GM18508 (cell line): ENCODE data around the gene BTBD9.
A peak's percentile ranks its signal among the peaks of the same experiment; 100 is the strongest.

Source experiments
- ATAC-seq: cut with Tn5 transposase; IDR thresholded peaks from one replicate; pipeline ENCODE4 v1.9.1; 2021; ENCODE audit warnings: moderate number of reproducible peaks; ENCODE audit not compliant: insufficient read depth, unreplicated experiment

BTBD9 gene

GRCh38 chr6:38271081-38271480 is 368.6 kb downstream of the BTBD9 start:
- ATAC-seq, result no peak

GRCh38 chr6:38270367-38270766 is 369.4 kb downstream of the BTBD9 start:
- no peak for ATAC-seq

DNA sequence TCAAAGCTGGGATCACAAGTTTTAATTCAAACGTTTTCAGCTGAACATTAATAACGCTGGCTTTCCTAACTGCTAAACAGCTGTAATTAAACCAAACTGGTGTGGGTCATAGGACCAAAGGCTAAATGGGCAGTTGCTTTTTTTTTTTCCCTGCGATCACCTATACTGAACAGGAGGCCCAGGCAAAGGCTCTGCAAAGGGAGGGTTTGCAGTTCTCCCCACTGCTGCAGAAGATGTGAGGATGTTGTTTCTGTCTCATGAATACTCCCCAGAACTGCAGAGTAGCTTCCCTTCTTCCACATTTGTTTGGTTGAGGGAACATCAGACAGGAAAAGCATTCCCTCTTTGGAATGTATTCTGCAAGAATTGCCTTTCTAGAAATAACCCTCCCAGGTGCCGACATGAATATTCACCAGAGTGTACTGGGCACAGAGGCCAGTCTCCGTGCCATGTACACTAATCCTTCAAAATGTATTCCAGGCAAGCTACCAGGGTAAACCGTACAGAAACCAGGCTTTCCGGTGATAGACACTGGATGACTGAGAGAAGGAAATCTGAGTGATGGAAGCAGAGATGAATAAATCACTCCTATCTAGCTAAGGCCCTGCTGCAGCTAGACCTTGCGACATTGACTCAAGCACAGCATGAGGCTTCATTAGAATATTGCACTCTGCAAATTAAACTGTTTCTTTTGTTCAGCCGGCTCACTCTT is 370.1 kb downstream of the BTBD9 start:
- no peak for ATAC-seq

DNA sequence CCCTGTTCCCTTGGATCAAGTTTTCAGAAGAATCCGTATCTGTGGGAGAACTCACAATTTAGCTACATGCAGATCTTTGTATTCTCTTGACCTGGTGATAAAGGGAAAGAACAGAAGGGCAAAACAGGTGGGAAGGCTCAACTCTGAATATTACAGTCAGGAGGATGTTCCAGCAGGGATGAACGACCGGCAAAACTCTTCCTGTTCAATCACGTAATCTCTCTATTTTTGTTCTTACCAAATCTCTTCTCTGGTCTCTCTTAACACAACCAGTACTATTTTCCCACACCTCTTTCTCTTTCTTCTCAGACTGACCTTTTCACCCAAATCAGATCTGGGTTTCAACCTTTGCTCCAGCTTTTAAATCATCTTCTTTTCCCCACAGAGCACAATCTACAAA is 371.4 kb downstream of the BTBD9 start:
- ATAC-seq, result no peak

GRCh38 chr6:38266921-38267354 is 372.8 kb downstream of the BTBD9 start:
- no peak for ATAC-seq

GRCh38 chr6:38264605-38265004 is 375.1 kb downstream of the BTBD9 start:
- no peak for ATAC-seq

- no peak for ATAC-seq
Observed at GRCh38 chr6:38262609-38263008, 377.1 kb downstream of the BTBD9 start.

DNA sequence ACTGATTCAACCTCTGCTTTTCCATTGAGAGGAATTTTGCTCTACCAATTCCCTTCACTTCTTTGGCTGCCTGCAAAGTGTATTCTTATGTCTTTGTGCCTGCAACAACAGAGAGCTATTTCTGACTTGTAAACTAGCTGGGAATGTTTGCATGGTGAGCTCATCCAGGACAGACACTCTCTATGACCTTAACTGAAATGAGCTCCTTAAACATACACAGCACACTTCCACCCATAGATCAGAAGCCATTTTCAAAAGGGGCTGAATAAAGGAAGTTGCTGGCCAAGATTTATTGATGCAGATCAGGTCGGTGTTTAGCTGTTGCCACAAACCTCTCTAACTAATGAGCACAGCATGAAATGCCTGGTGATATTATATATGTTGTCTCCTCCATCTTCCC is 377.7 kb downstream of the BTBD9 start:
- ATAC-seq, result no peak

- no peak for ATAC-seq
Observed at GRCh38 chr6:38261626-38262025, 378.1 kb downstream of the BTBD9 start.

GRCh38 chr6:38259736-38260135 is 380.0 kb downstream of the BTBD9 start:
- ATAC-seq, result no peak

DNA sequence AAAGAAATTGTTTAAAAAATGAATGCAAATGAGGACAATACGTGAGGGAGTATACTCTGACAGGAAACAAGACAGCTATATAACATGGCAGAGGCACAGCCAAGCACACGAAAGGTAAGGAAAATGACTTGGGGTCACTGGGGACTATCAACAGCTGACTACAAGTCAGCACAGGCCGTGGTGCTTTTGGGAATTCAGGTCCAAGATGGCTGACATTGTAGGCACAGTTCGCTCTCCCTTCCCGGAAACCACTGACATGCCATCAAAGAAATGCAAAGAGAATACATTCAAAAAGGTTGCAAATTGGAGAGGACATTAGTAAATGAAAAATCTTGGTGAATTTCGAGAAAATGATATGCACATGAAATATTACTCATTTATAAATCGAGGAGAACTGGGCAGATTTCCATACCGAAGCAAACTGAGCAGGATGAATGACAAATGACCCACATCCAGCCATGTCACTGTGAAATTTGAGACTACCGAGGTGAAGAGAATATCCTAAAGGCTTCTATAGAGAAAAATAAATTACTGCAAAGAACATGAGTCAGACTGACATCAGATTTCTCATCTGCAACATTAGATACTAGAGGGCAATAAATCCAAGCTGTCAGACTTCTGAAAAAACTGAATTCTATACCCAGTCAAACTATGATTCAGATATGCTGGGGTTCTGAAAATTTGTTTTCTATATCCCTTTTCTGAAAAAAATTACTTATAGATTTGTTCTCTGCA is 391.1 kb downstream of the BTBD9 start:
- no peak for ATAC-seq

DNA sequence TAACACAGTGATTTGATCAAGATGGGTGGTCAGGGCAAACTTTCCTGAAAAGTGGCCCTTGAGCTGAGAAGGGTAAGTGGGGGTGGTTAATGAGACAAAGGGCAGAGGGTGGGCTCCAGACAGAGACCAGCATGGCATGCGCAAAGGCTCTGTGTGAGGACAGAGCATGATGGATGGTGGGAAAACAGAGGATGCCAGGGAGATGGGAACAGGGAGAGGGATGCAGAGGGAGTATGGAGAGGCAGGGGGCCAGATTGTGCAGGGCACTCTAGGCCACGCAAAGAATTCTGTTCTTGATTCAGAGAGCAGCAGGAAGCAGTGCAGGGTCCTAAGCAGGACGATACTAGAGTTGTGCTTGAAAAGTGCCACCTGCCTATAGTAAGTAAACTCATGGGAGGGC is 394.4 kb downstream of the BTBD9 start:
- ATAC-seq, result no peak

DNA sequence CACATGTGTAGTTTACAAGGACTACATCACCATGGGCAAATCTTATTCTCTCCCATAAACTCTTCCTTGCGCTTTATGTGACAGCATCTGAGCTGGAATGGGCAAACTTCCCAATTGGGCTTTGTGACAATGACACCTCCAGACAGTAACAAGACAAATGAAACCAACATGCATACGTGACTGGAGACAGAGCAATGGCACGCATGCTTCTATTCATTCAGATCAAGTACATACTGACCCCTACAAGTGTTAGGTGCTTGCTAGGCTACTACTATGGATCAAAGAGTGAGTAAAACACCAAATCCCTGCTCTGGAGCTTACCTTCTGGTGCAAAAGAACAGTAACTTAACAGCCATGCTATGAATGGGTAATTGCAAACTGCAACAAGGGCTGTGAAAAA is 394.9 kb downstream of the BTBD9 start:
- ATAC-seq, result no peak

DNA sequence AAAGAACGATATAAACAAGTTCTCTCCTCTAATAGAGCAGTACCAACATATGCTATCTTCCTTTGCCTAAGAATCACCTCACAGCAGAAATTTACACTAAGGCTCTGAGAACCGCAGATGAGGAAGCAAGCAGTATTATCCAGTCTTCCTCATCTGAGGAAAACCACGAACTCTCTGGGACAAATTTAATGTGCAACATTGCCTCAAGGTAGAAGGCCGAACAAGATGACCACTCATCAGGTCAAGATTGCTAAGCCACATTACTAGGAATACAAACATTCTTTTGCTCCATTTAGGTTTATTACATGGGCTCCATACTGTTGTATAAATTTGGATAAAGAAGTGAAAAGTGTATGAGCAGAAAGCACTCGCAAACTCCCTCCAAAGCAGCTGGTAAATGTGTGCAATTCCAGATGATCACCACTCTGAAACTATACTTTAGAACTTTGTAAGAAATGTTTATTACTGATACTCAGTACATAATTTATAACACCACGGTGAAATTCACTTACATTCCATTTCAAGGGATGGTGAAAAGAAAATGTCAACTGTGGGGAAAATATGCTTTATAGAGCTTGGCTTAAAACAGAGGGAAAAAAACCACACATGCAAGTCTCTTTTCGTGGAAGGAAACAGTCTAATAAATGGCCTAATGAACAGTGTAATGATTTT is 398.4 kb downstream of the BTBD9 start:
- no peak for ATAC-seq

GRCh38 chr6:38239719-38240451 is 399.8 kb downstream of the BTBD9 start:
- no peak for ATAC-seq

DNA sequence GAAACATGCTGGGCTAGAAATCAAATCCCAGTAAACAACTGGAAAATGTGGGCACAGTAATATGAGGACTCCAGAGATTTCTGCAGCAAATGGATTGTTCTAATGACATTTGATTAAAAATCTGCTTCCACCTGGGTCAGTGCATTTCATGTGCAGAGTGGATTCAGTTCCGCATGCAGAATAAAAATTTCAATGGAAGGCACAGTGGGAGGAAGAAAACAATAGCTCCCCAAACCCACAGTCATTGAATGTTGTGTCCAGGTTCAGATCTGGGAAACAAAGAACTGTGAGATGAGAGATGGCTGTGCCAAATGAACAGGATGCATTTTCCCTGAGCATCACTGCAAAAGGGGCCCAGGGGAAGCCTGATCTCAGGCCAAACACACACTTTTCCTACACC is 403.1 kb downstream of the BTBD9 start:
- ATAC-seq, result no peak

DNA sequence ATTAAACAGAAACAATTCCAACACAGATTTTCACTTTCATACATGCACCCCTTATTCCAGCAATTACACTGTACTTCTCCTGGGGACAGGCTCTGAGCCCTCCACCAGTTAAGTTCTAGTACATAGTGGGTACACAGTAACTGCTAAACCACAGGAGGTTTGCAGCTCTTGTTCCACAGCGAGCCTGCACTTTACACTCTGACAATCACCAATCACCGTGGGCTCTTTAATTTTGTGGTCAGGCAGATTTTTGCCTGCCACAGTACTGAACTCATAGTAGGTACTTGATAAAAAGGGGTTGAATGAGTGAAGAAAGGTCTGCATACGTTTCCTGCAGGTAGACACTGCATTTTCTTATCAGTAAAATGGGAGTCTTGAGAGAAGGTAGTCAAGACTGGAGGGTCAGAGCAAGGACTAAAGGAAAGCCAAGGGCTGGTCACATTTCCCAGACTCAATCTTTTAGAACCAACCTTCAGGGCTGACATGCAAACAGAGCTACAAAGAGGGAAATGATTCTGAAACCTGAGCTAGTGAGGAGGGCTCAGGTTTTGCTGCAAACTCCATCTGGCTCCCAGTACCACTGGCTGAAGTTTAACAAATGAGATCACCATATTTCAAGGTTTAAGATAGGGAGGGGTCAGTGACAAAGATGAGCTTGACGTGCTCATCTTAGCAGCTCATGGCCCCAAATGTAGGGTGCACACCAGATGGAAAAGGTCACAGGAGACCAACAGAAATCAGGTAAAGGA is 404.6 kb downstream of the BTBD9 start:
- peak; percentile 45 for ATAC-seq

DNA sequence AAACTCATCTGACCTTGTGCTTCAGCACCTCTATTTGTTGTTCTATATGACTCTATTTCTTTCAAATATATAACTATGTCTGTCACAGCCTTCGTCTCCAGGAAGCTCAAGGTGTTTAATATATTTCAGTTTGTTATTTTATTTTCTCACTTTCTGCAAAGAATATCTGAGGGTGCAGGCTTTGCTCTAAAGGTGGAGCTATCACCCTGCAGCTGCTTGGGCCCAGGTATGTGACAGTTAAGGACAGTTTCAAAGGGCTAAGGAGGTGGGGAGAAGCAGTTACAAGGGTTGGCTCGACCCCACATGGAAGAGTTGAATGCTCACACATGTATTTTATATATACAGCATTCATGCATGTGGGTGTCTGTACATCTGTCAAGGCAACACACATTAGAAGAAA is 405.6 kb downstream of the BTBD9 start:
- no peak for ATAC-seq

DNA sequence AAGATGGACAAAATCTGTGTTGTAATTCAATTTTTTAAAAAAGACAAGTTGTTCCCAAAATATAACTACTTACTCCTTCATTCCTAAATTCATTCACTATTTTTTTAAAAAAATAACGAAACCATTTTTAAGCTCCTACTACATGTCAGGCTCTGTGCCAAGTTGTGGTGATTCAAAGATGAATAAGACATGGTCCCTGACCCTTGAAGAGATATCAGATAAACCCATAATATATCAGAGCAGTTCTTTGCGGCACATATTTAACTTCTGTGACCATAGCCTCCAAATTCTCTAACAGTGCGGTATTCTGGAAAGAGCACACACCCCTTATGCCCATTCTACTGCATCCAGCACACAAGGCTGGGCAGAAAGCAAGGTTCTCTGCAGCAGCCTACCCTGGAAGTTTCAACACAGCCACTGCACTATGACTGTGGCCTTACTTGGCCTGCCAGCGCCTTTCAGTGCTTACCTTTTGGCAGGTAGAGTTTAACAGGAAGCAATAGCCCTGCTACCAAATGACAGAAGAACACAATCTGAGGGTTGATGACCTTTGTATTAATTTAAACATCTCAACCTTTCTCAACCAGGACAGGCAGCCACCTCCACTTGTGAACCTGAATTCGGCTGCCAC is 406.5 kb downstream of the BTBD9 start:
- no peak for ATAC-seq

DNA sequence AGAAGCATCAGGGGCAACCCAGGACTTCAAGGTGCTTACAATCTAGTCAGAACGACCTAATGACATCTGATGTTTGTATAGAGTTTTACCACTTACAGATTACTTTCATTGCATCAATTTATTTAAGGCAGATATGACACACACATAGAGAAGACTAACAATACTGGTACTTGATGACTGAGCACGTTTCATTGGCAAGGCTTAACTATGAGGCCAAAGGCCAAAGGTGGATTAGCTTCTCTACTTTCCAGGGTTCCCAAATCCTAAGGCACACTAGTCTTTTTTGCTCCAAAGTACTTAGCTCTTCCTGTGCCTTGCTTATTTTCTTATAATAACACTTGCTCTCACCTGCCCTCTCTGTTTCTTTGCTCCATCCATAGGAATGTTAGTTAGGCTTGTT is 414.0 kb downstream of the BTBD9 start:
- no peak for ATAC-seq
